Endothelial cell (in vitro differentiated cells): ENCODE data around the gene SEMA6A. TPM values are rescaled to one million over a fixed set of nuclear protein-coding genes. Genes with fewer than 3 reads are reported as not detected.

Experiments
- DNase-seq: peaks from one replicate; pipeline ENCODE4 v3.0.0; 2021; ENCODE audit warnings: low spot score
- H3K27ac Mint-ChIP-seq: one replicate; pipeline ENCODE4 v1.8.0; 2021; ENCODE audit warnings: mixed read lengths, inconsistent platforms; ENCODE audit not compliant: unreplicated experiment
- H3K27me3 Mint-ChIP-seq: one replicate; pipeline ENCODE4 v1.8.0; 2021; ENCODE audit warnings: mild to moderate bottlenecking, moderate library complexity, mixed read lengths, inconsistent platforms; ENCODE audit not compliant: unreplicated experiment
- H3K36me3 Mint-ChIP-seq: one replicate; pipeline ENCODE4 v1.8.0; 2021; ENCODE audit warnings: mild to moderate bottlenecking, low read depth, mixed read lengths, inconsistent platforms; ENCODE audit not compliant: unreplicated experiment
- H3K4me1 Mint-ChIP-seq: one replicate; pipeline ENCODE4 v1.8.0; 2021; ENCODE audit warnings: mild to moderate bottlenecking, mixed read lengths, inconsistent platforms; ENCODE audit not compliant: unreplicated experiment
- H3K4me3 Mint-ChIP-seq: one replicate; pipeline ENCODE4 v1.8.0; 2021; ENCODE audit warnings: mild to moderate bottlenecking, mixed read lengths, inconsistent platforms; ENCODE audit not compliant: unreplicated experiment
- H3K9me3 Mint-ChIP-seq: one replicate; pipeline ENCODE4 v1.8.0; 2021; ENCODE audit warnings: mixed read lengths, inconsistent platforms; ENCODE audit not compliant: unreplicated experiment
- total RNA-seq: library from RNA; stranded (reverse); fragmentation: NEBNext Ultra II Directional; extraction: Animal tissue kit (Norgen Biotek cat#: 25700); gene quantifications from one replicate; pipeline ENCODE4 v1.2.1, GENCODE V29; 2021; ENCODE audit not compliant: unreplicated experiment
- TF ChIP-seq, protein P1 (sequence below): fragments of 200-600 bp; sonication (generic); IDR thresholded peaks from one replicate; pipeline ENCODE4 v1.5.0; 2021; ENCODE audit warnings: antibody characterized with exemption; ENCODE audit not compliant: unreplicated experiment

SEMA6A gene
- total RNA-seq, 1 donor from 2014 or later = 180 TPM

GRCh38 chr5:116583862-116584222 lies 9.2 kb upstream of the SEMA6A start:
- Mint-ChIP-seq H3K4me3 (no peak overlapping the region), H3K36me3 (no peaks in the 10 kb centered on the region), H3K4me1 (peaks cover 9% of the 10 kb centered on the region), H3K9me3 (no peaks in the 10 kb centered on the region), H3K27ac (no peak overlapping the region), H3K27me3 (peaks cover 5% of the 10 kb centered on the region)
- TF ChIP-seq, protein P1, sequence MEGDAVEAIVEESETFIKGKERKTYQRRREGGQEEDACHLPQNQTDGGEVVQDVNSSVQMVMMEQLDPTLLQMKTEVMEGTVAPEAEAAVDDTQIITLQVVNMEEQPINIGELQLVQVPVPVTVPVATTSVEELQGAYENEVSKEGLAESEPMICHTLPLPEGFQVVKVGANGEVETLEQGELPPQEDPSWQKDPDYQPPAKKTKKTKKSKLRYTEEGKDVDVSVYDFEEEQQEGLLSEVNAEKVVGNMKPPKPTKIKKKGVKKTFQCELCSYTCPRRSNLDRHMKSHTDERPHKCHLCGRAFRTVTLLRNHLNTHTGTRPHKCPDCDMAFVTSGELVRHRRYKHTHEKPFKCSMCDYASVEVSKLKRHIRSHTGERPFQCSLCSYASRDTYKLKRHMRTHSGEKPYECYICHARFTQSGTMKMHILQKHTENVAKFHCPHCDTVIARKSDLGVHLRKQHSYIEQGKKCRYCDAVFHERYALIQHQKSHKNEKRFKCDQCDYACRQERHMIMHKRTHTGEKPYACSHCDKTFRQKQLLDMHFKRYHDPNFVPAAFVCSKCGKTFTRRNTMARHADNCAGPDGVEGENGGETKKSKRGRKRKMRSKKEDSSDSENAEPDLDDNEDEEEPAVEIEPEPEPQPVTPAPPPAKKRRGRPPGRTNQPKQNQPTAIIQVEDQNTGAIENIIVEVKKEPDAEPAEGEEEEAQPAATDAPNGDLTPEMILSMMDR = no peak
- DNase-seq = no peak

- no peak overlapping the region for H3K4me3 Mint-ChIP-seq
- H3K4me1 Mint-ChIP-seq = peaks cover 9% of the 10 kb centered on the region
- peaks cover 5% of the 10 kb centered on the region for H3K27me3 Mint-ChIP-seq
- TF ChIP-seq, protein P1 = no peak
- no peak overlapping the region for H3K27ac Mint-ChIP-seq
- H3K36me3 Mint-ChIP-seq = no peaks in the 10 kb centered on the region
- DNase-seq = no peak
- no peaks in the 10 kb centered on the region for H3K9me3 Mint-ChIP-seq
Observed at GRCh38 chr5:116583085-116583861, 8.7 kb upstream of the SEMA6A start.

GRCh38 chr5:116581910-116582309 lies 7.3 kb upstream of the SEMA6A start:
- Mint-ChIP-seq H3K27me3 (peaks cover 6% of the 10 kb centered on the region), H3K36me3 (no peaks in the 10 kb centered on the region), H3K4me1 (peaks cover 9% of the 10 kb centered on the region), H3K27ac (no peak overlapping the region), H3K9me3 (no peaks in the 10 kb centered on the region), H3K4me3 (no peak overlapping the region)
- TF ChIP-seq, protein P1 = no peak
- DNase-seq = no peak

DNA sequence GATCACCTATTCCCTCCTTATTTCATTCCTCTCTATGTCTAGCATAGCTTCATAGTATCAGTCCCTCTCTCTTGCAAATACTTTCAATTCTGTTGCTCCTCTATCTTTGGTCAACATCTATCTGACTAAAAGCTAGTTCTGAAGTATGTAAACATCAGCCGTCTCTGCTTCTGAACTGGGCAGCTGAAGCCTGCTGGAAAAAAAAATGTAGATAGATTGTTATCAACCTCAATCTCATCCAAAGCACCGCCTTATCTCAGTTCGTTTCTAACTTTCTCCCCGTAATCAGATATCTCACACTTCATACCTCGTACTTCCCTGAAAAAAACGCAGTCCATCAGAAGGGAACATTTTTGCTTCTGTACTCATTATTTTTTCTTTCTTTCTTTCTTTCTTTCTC lies 4.5 kb upstream of the SEMA6A start:
- peaks cover 12% of the 10 kb centered on the region for H3K4me1 Mint-ChIP-seq
- TF ChIP-seq, protein P1 = no peak
- peaks cover 14% of the 10 kb centered on the region for H3K27me3 Mint-ChIP-seq
- no peaks in the 10 kb centered on the region for H3K9me3 Mint-ChIP-seq
- H3K27ac Mint-ChIP-seq = no peak overlapping the region
- no peaks in the 10 kb centered on the region for H3K36me3 Mint-ChIP-seq
- H3K4me3 Mint-ChIP-seq = no peak overlapping the region
- no peak for DNase-seq

- TF ChIP-seq, protein P1 = no peak
- no peak for DNase-seq
- H3K27me3 Mint-ChIP-seq = peaks cover 15% of the 10 kb centered on the region
- no peaks in the 10 kb centered on the region for H3K36me3 Mint-ChIP-seq
- H3K4me1 Mint-ChIP-seq = peaks cover 9% of the 10 kb centered on the region
- H3K27ac Mint-ChIP-seq = no peak overlapping the region
- no peaks in the 10 kb centered on the region for H3K9me3 Mint-ChIP-seq
- H3K4me3 Mint-ChIP-seq = no peak overlapping the region
Observed at GRCh38 chr5:116578676-116579075, 4.1 kb upstream of the SEMA6A start.
